Neural progenitor cell (in vitro differentiated cells): ENCODE measurements around the gene BRI3BP. TPM values are rescaled to one million over a fixed set of nuclear protein-coding genes. Genes with fewer than 3 reads are reported as not detected.

Experiments used
- DNase-seq: peaks from one replicate; pipeline ENCODE4 v3.0.0-alpha.2; 2016; ENCODE audit warnings: low spot score
- H2AFZ ChIP-seq: fragments of 200-600 bp; sonication (generic); replicated peaks from 2 replicates; pipeline ENCODE4 v1.6.1; 2016; ENCODE audit warnings: antibody characterized with exemption
- H3F3A ChIP-seq: fragments of 200-600 bp; sonication (generic); 2 replicates; pipeline ENCODE4 v1.6.1; 2016; ENCODE audit warnings: antibody characterized with exemption, low read depth
- H3K27ac ChIP-seq: fragments of 200-600 bp; sonication (generic); 2 replicates; pipeline ENCODE4 v1.5.1; 2016; ENCODE audit warnings: mild to moderate bottlenecking
- H3K27me3 ChIP-seq: fragments of 200-600 bp; sonication (generic); 2 replicates; pipeline ENCODE4 v1.6.1; 2016; ENCODE audit warnings: mild to moderate bottlenecking, moderate library complexity
- H3K36me3 ChIP-seq: fragments of 200-600 bp; sonication (generic); 2 replicates; pipeline ENCODE4 v1.5.1; 2016
- H3K4me1 ChIP-seq: fragments of 200-600 bp; sonication (generic); 2 replicates; pipeline ENCODE4 v1.6.1; 2016; ENCODE audit warnings: mixed run types
- H3K4me2 ChIP-seq: fragments of 200-600 bp; sonication (generic); 2 replicates; pipeline ENCODE4 v1.6.1; 2016
- H3K4me3 ChIP-seq: fragments of 200-600 bp; sonication (generic); 2 replicates; pipeline ENCODE4 v1.5.1; 2016
- H3K79me2 ChIP-seq: fragments of 200-600 bp; sonication (generic); 2 replicates; pipeline ENCODE4 v1.6.1; 2016; ENCODE audit warnings: low read depth
- H3K9ac ChIP-seq: fragments of 200-600 bp; sonication (generic); 2 replicates; pipeline ENCODE4 v1.6.1; 2016
- H3K9me3 ChIP-seq: fragments of 200-600 bp; sonication (generic); 2 replicates; pipeline ENCODE4 v1.5.1; 2016; ENCODE audit warnings: low read depth
- H4K20me1 ChIP-seq: fragments of 200-600 bp; sonication (generic); 2 replicates; pipeline ENCODE4 v1.6.1; 2016; ENCODE audit warnings: low read depth
- H3K27ac Mint-ChIP-seq: 3 replicates; pipeline ENCODE4 v1.8.0; 2021; ENCODE audit warnings: mixed read lengths
- H3K27me3 Mint-ChIP-seq: 2 replicates; pipeline ENCODE4 v1.8.0; 2022; ENCODE audit warnings: low read depth, mild to moderate bottlenecking, inconsistent platforms, moderate library complexity, mixed read lengths; ENCODE audit not compliant: insufficient read depth
- H3K36me3 Mint-ChIP-seq: 3 replicates; pipeline ENCODE4 v1.8.0; 2021; ENCODE audit warnings: mixed read lengths
- H3K4me1 Mint-ChIP-seq: 3 replicates; pipeline ENCODE4 v1.8.0; 2021; ENCODE audit warnings: mixed read lengths
- H3K4me3 Mint-ChIP-seq: 3 replicates; pipeline ENCODE4 v1.8.0; 2021; ENCODE audit warnings: mild to moderate bottlenecking, moderate library complexity, mixed read lengths
- H3K9me3 Mint-ChIP-seq: 3 replicates; pipeline ENCODE4 v1.8.0; 2020; ENCODE audit warnings: mixed read lengths
- CTCF ChIP-seq: fragments of 200-600 bp; sonication (generic); IDR thresholded peaks from 2 replicates; pipeline ENCODE4 v1.5.1; 2017; ENCODE audit warnings: antibody characterized with exemption, mild to moderate bottlenecking
- EZH2 ChIP-seq: fragments of 200-600 bp; sonication (generic); IDR thresholded peaks from 2 replicates; pipeline ENCODE4 v1.6.1; 2017; ENCODE audit warnings: antibody characterized with exemption, mild to moderate bottlenecking, moderate library complexity
- EZH2phosphoT487 ChIP-seq: fragments of 200-600 bp; sonication (generic); IDR thresholded peaks from 2 replicates; pipeline ENCODE4 v1.6.1; 2017; ENCODE audit warnings: antibody characterized with exemption
- total RNA-seq: library from RNA; depleted of rRNA; stranded (reverse); fragments of >200 nt; gene quantifications from 2 replicates; pipeline ENCODE4 v1.2.3, GENCODE V29; 2015; ENCODE audit warnings: low replicate concordance

Gene BRI3BP
- total RNA-seq, 1 donor from 2014 or later = 2.5 TPM

DNA sequence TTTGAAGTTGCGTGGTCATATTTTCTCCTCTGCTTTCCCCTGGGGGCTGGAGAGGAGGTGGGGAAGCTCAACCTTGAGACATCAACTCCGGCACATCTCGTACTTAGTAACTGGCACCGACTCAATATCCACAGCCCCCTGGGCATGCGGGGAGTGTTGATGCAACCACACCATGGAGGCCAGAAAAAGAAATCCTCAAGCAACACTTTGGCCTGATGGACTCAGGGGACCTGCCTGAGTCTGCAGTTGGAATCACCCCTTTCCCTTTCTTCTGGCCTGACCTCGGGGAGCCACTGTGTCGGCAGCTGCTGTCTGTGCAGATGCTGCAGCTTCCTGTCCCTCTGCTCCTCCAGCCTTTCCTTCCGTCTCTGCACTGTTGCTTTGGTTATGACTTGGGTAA is 60.4 kb downstream of the BRI3BP start:
- Histone ChIP-seq H3K4me3 (no peak overlapping the region), H3K9me3 (no peaks in the 10 kb centered on the region), H3K4me2 (no peak overlapping the region), H3K79me2 (no peaks in the 10 kb centered on the region), H2AFZ (no peak overlapping the region), H3K9ac (no peak overlapping the region), H3K4me1 (peaks cover 4% of the 10 kb centered on the region), H3K27me3 (no peaks in the 10 kb centered on the region), H3K36me3 (no peaks in the 10 kb centered on the region), H3K27ac (no peak overlapping the region), H3F3A (no peaks in the 10 kb centered on the region), H4K20me1 (no peaks in the 10 kb centered on the region)
- Mint-ChIP-seq H3K4me1 (no peaks in the 10 kb centered on the region), H3K27ac (no peak overlapping the region), H3K9me3 (peaks cover 8% of the 10 kb centered on the region), H3K4me3 (no peak overlapping the region), H3K27me3 (peaks cover 2% of the 10 kb centered on the region), H3K36me3 (no peaks in the 10 kb centered on the region)
- no peak for TF ChIP-seq EZH2
- no peak for TF ChIP-seq EZH2phosphoT487
- no peak for TF ChIP-seq CTCF
- no peak for DNase-seq

- Histone ChIP-seq H3K36me3 (no peaks in the 10 kb centered on the region), H3K4me1 (peaks cover 4% of the 10 kb centered on the region), H3K4me2 (no peak overlapping the region), H3K9ac (no peak overlapping the region), H3K27me3 (no peaks in the 10 kb centered on the region), H3K9me3 (no peaks in the 10 kb centered on the region), H3K79me2 (no peaks in the 10 kb centered on the region), H4K20me1 (no peaks in the 10 kb centered on the region), H2AFZ (no peak overlapping the region), H3K4me3 (no peak overlapping the region), H3F3A (no peaks in the 10 kb centered on the region), H3K27ac (no peak overlapping the region)
- no peak overlapping the region for H3K4me3 Mint-ChIP-seq
- peaks cover 9% of the 10 kb centered on the region for H3K9me3 Mint-ChIP-seq
- no peak for TF ChIP-seq EZH2phosphoT487
- no peak for TF ChIP-seq EZH2
- no peak for TF ChIP-seq CTCF
- no peak overlapping the region for H3K27ac Mint-ChIP-seq
- no peak for DNase-seq
- no peaks in the 10 kb centered on the region for H3K4me1 Mint-ChIP-seq
- H3K27me3 Mint-ChIP-seq = peaks cover 2% of the 10 kb centered on the region
- no peaks in the 10 kb centered on the region for H3K36me3 Mint-ChIP-seq
These were observed 62.1 kb downstream of the BRI3BP start for GRCh38 chr12:125055591-125055990.

DNA sequence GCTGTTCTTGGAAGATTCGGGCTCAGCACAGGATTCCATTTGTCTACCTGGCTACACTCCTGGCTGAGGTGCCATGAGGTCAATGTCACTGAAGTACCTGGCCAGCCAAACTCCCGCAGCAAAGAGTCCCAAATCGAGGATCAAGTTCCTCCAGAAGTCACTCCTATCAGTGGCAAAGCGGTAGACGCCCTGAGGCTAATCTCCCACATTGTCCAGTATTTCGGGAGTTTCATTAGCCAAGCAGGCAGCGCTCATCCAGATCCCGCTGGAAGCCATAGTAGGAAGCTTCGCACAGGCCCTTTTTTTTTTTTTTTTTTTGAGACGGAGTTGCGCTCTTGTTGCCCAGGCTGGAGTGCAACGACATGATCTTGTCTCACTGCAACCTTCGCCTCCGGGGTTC is 62.9 kb downstream of the BRI3BP start:
- Histone ChIP-seq H3K9me3 (no peaks in the 10 kb centered on the region), H3F3A (no peaks in the 10 kb centered on the region), H3K27ac (no peak overlapping the region), H3K4me3 (no peak overlapping the region), H3K79me2 (no peaks in the 10 kb centered on the region), H3K27me3 (no peaks in the 10 kb centered on the region), H3K4me1 (peaks cover 4% of the 10 kb centered on the region), H3K36me3 (no peaks in the 10 kb centered on the region), H3K4me2 (no peak overlapping the region), H2AFZ (no peak overlapping the region), H3K9ac (no peak overlapping the region), H4K20me1 (no peaks in the 10 kb centered on the region)
- H3K9me3 Mint-ChIP-seq = peaks cover 9% of the 10 kb centered on the region
- H3K36me3 Mint-ChIP-seq = no peaks in the 10 kb centered on the region
- TF ChIP-seq EZH2 (no peak), EZH2phosphoT487 (no peak), CTCF (no peak)
- no peak for DNase-seq
- H3K4me3 Mint-ChIP-seq = no peak overlapping the region
- H3K27ac Mint-ChIP-seq = no peak overlapping the region
- H3K4me1 Mint-ChIP-seq = no peaks in the 10 kb centered on the region
- peaks cover 2% of the 10 kb centered on the region for H3K27me3 Mint-ChIP-seq

GRCh38 chr12:125057708-125058107 is 64.3 kb downstream of the BRI3BP start:
- H3K27ac ChIP-seq = no peak overlapping the region
- peaks cover 12% of the 10 kb centered on the region for H3K9me3 Mint-ChIP-seq
- DNase-seq = no peak
- no peaks in the 10 kb centered on the region for H3F3A ChIP-seq
- no peak overlapping the region for H3K4me3 Mint-ChIP-seq
- no peaks in the 10 kb centered on the region for H3K79me2 ChIP-seq
- H2AFZ ChIP-seq = no peak overlapping the region
- no peaks in the 10 kb centered on the region for H3K36me3 ChIP-seq
- TF ChIP-seq EZH2 (no peak), CTCF (no peak), EZH2phosphoT487 (no peak)
- no peak overlapping the region for H3K4me2 ChIP-seq
- H3K27me3 Mint-ChIP-seq = peaks cover 2% of the 10 kb centered on the region
- H3K36me3 Mint-ChIP-seq = no peaks in the 10 kb centered on the region
- H3K27ac Mint-ChIP-seq = no peak overlapping the region
- peaks cover 4% of the 10 kb centered on the region for H3K4me1 ChIP-seq
- H3K4me3 ChIP-seq = no peak overlapping the region
- H3K4me1 Mint-ChIP-seq = no peaks in the 10 kb centered on the region
- H4K20me1 ChIP-seq = no peaks in the 10 kb centered on the region
- H3K9ac ChIP-seq = no peak overlapping the region
- no peaks in the 10 kb centered on the region for H3K27me3 ChIP-seq
- no peaks in the 10 kb centered on the region for H3K9me3 ChIP-seq
